Left ventricle myocardium inferior (tissue), 1 donor: ENCODE measurements around the gene MCM7. TPM values are rescaled to one million over a fixed set of nuclear protein-coding genes. Genes with fewer than 3 reads are reported as not detected.

Experiments
- DNase-seq: peaks from one replicate; pipeline ENCODE4 v3.0.0-alpha.2; 2020
- H3K27ac ChIP-seq: fragments of 200-600 bp; replicated peaks from 2 replicates; pipeline ENCODE4 v1.8.0; 2021
- H3K27me3 ChIP-seq: fragments of 200-600 bp; 2 replicates; pipeline ENCODE4 v1.8.0; 2021; ENCODE audit warnings: low read depth
- H3K36me3 ChIP-seq: fragments of 200-600 bp; 2 replicates; pipeline ENCODE4 v1.8.0; 2021
- H3K4me1 ChIP-seq: fragments of 200-600 bp; 2 replicates; pipeline ENCODE4 v1.8.0; 2021
- H3K4me3 ChIP-seq: fragments of 200-600 bp; 2 replicates; pipeline ENCODE4 v1.8.0; 2021; ENCODE audit warnings: mild to moderate bottlenecking, moderate library complexity
- H3K9me3 ChIP-seq: fragments of 200-600 bp; replicated peaks from 2 replicates; pipeline ENCODE4 v1.8.0; 2021
- CTCF ChIP-seq: fragments of 200-600 bp; IDR thresholded peaks from 2 replicates; pipeline ENCODE4 v1.8.0; 2021; ENCODE audit warnings: antibody characterized with exemption, mild to moderate bottlenecking, borderline replicate concordance
- intact Hi-C: fragments of 100-400 bp; cut with micrococcal nuclease; formaldehyde crosslinking; loops from one replicate; pipeline ENCODE4 v1.11.0; 2022
- total RNA-seq: library from RNA; stranded (reverse); fragmentation: NEBNext Ultra II Directional; extraction: Animal tissue kit (Norgen Biotek cat#: 25700); gene quantifications from one replicate; pipeline ENCODE4 v1.2.1, GENCODE V29; 2021
- donor health status: DM: no; HTN: yes; CAD: no; lungs with severe emphysema.

Gene MCM7
- total RNA-seq, 1 donor from 2014 or later, result 21.1 TPM

GRCh38 chr7:100088095-100088620 is 13.0 kb downstream of the MCM7 start:
- no peaks in the 10 kb centered on the region for H3K27me3 ChIP-seq
- peaks cover 24% of the 10 kb centered on the region for H3K4me1 ChIP-seq
- peaks cover 30% of the 10 kb centered on the region for H3K36me3 ChIP-seq
- H3K4me3 ChIP-seq, result peak overlapping the region; percentile 95
- no peak for DNase-seq
- TF ChIP-seq CTCF, result no peak
- H3K27ac ChIP-seq, result peak overlapping the region; percentile 95
- intact Hi-C loops, result loop anchor here (10.0 kb wide), 1 partner anchor 93 kb away; no protein-coding TSS in a partner anchor
- no peaks in the 10 kb centered on the region for H3K9me3 ChIP-seq

DNA sequence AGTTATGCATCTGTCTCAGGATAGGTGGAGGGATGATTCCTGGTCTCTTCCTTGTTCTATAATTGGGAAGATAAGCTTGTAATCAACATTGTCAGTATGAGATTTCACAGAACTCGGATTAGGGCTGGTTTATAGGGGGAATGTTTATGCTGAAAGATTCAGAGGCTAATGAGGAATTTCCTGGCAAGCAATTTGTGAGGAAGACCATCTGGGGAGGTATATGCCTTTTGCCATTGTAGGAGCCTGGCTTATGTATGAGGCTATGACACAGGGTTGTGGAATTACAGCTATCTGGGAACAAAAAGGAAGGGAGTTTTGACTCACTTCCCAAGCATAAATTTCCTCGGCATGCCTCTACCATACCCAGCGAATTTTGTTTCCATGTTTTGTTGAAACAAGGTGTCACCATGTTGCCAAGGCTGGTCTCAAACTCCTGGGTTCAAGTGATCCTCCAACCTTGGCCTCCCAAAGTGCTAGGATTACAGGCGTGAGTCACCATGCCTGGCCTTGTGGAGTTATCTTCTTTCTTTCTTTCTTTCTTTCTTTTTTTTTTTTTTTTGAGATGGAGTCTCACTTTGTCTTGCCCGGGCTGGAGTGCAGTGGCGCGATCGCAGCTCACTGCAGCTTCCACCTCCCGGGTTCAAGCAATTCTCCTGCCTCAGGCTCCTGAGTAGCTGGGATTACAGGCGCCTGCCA is 14.0 kb downstream of the MCM7 start:
- H3K36me3 ChIP-seq, result peaks cover 20% of the 10 kb centered on the region
- no peaks in the 10 kb centered on the region for H3K9me3 ChIP-seq
- no peak overlapping the region for H3K27ac ChIP-seq
- no peak for TF ChIP-seq CTCF
- no peak overlapping the region for H3K4me3 ChIP-seq
- no peaks in the 10 kb centered on the region for H3K27me3 ChIP-seq
- DNase-seq, result no peak
- H3K4me1 ChIP-seq, result peaks cover 31% of the 10 kb centered on the region
- intact Hi-C loops, result loop anchor here (10.0 kb wide), 1 partner anchor 92 kb away; no protein-coding TSS in a partner anchor

DNA sequence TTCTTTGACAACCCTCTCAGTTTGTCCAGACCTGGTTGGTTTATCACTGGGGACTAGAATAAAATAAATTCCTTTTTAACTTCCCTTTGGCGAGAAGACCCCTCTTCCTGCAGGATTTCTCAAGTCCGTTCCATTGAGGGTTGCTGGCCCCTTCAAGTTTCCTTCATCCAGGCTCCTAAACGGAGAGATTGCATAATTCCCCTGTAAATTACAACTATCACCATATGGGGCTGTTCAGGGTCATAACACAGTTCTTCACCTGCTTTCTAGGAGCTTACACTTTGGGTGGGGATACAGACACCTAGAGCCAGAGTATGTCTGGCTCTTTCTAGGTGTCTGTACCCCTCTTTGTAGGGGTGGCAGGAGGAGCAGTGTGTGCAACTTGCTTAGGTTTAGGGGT is 15.7 kb downstream of the MCM7 start:
- no peak for TF ChIP-seq CTCF
- H3K36me3 ChIP-seq, result peaks cover 3% of the 10 kb centered on the region
- DNase-seq, result no peak
- no peak overlapping the region for H3K27ac ChIP-seq
- no peak overlapping the region for H3K4me3 ChIP-seq
- intact Hi-C loops, result loop anchor here (10.0 kb wide), 1 partner anchor 91 kb away; no protein-coding TSS in a partner anchor
- H3K4me1 ChIP-seq, result peaks cover 45% of the 10 kb centered on the region
- H3K9me3 ChIP-seq, result no peaks in the 10 kb centered on the region
- H3K27me3 ChIP-seq, result no peaks in the 10 kb centered on the region

DNA sequence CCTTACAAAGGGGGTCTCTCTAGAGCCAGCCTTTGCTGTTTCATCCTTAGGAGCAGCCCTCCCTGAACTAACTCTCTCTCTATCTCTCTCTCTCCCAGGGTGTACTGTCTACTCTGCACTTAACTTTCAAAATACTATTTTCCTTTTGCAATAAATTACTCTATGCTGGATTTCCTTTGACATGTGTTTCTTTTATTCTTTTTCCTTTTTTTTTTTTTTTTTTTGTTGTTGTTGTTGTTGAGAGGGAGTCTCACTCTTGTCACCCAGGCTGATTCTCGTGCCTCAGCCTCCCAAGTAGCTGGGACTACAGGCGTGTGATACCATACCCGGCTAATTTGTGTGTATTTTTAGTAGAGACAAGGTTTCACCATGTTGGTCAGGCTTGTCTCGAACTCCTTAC is 18.2 kb downstream of the MCM7 start:
- Histone ChIP-seq H3K4me1 (peaks cover 48% of the 10 kb centered on the region), H3K4me3 (peak overlapping the region; percentile 77), H3K36me3 (peaks cover 16% of the 10 kb centered on the region), H3K9me3 (no peaks in the 10 kb centered on the region), H3K27me3 (no peaks in the 10 kb centered on the region), H3K27ac (peak overlapping the region; percentile 87)
- DNase-seq, result no peak
- TF ChIP-seq CTCF, result no peak
- intact Hi-C loops, result loop anchor here (10.0 kb wide), 1 partner anchor 88 kb away; no protein-coding TSS in a partner anchor

- intact Hi-C loops, result loop anchor here (10.0 kb wide), 1 partner anchor 87 kb away; no protein-coding TSS in a partner anchor
- H3K4me1 ChIP-seq, result peaks cover 48% of the 10 kb centered on the region
These were observed 19.6 kb downstream of the MCM7 start, which contains the start of gene ZNF3 for GRCh38 chr7:100081535-100082102. Gene ZNF3 (minus strand): TSS chr7:100081723. CDS start chr7:100077357, 4,366 bp downstream.

More at GRCh38 chr7:100081535-100082102, 19.6 kb downstream of the MCM7 start, which contains the start of gene ZNF3:
- Histone ChIP-seq H3K27ac (peak within 1 kb of the TSS; percentile 87), H3K4me3 (peak within 1 kb of the TSS; percentile 77), H3K9me3 (no peaks in the 10 kb centered on the region), H3K36me3 (peaks cover 26% of the 10 kb centered on the region), H3K27me3 (no peaks in the 10 kb centered on the region)
- peak; percentile 97 for DNase-seq
- peak; percentile 97 for TF ChIP-seq CTCF
